ENCODE measurements around the gene ITPR1.

- no peak for TF ChIP-seq BACH2 (CRISPR knock-in tag; IDR thresholded peaks at IDR 0.05; ENCODE audit: borderline replicate concordance)
- TF ChIP-seq ESRRG (CRISPR knock-in tag; IDR thresholded peaks at IDR 0.05), result no peak
- TF ChIP-seq POU6F1 (CRISPR knock-in tag; IDR thresholded peaks at IDR 0.05; ENCODE audit: borderline replicate concordance, low read depth), result no peak
- TF ChIP-seq CSRNP3 (CRISPR knock-in tag; IDR thresholded peaks at IDR 0.05), result no peak
- no peak for TF ChIP-seq GLIS3 (CRISPR knock-in tag; IDR thresholded peaks at IDR 0.05)
These were observed 120.2 kb downstream of the ITPR1 start for GRCh38 chr3:4613366-4613765.

Measured in SK-N-SH treated with all-trans-retinoic acid at 6 μM for 48 hours (cell line).